Measurements from ENCODE around the gene MDH1B.
"Not testable (repeated sequence)": the region's sequence is repeated elsewhere in the genome, so short reads cannot be mapped to it uniquely, and the experiment has no call there.

MDH1B gene

DNA sequence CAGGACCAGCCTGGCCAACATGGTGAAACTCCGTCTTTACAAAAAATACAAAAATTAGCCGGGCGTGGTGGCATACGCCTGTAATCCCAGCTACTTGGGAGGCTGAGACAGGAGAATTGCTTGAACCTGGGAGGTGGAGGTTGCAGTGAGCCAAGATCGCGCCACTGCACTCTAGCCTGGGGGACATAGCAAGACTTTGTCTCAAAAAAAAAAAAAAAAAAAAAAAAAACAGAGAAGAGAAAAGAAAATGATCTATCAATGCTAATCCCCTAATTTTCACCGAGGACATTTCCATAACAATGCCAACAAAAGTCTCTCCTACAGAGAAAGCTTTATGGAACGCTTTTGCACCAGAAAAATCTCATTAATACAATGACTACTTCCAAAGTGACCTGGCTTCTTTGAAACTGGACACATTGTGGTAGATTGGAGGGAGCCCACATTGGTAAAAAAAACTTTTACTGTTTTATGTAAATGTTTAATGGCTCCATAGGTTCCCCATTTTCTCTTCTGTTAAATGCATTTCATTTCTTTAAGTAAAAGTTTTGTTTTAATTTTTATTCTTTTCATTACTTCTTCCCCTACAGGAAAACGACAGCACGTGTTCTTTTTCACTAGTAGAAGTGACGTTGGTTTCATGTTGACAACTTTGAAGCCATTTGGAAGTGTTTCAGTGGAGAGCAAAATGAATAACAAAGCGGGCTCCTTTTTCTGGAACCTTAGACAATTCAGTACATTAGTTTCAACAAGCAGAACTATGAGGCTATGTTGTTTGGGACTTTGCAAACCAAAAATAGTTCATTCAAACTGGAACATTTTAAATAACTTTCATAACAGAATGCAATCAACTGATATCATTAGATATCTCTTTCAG is 1.2 kb upstream of the MDH1B start:
- DNase-seq = no peak

DNA sequence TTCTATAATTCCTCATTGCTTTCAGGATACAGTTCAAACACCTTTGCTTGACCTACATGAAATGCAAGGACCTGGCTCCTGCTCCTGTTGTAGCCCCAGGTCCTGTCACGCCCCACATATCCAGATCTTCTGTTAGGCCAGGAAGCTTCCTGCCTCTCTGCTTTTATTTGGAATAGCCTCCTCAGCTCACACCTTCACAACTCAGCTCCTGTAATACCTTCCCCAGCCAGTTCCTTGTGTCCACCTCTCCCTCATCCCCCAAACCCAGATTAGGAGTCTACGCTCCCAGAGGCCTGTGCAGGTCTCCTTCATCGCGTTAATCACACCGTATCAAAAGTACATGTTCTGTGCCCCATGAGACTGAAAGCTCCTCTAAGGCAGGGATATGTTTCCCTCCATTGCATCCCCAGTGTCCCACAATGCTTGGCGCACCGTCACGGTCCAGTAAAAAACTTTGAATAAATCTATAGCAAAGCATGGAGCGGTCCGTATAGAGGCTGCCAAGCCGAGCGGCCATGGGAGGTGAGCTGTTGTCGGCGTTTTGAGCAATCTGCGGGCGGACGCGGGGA is 371 bp downstream of the MDH1B start:
- no peak for DNase-seq

DNA sequence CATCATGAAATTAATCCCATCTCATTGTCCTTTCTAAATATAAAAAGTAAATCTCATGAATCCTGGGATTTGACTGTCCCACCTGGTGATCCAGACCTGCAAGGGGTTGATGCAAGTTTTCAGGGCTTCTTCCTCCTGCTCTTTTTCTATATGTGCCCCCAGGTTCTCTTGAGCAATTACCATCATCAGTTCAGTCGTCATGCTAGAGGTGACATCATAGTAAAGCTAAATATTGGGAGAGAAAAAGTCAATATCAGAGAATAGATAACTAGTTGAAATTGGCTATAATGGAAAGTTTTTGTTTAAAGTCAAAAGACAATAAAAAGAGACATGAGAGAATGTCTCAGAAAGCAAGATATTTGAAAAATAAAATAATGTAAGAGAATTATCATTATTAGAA is 8.3 kb downstream of the MDH1B start:
- no peak for DNase-seq

DNA sequence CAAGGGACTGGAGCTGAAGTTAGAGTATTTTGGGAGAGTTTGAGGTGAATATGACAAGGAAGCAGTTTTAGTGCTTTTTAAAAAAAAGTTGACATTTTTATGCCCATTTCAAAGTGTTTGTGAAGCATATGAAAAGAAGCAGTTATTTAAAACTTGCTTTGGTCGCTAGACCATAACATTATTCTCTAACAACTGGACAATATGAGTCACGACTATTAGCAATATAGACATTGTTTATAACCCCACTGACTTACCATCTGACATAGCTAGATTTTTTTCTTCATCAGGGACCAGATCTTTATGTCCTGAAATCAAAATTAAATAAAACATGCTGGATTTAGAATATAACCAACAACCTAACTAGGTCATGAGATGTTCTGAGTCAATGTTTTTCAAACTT is 24.3 kb downstream of the MDH1B start:
- no peak for DNase-seq

DNA sequence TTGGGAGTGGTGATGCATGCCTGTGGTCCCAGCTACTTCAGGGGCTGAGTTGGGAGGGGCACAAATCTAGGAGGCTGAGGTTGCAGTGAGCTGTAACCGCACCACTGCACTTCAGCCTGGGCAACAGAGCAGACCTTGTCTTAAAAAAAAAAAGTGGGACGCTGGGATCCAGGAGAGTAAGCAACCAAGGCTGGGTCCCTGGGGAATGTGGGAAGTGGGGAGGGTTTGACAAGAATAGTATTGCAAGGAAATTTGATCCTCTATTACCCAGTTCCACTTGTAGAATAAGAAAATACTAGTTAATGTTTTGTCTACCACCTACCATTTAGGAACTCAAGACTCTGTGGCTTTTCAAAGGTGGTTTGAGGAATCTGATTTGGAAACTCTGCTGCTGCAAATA is 25.9 kb downstream of the MDH1B start:
- no peak for DNase-seq

GRCh38 chr2:206736935-206737334 is 28.2 kb downstream of the MDH1B start:
- no peak for DNase-seq

- DNase-seq = no peak
Observed at GRCh38 chr2:206733341-206733740, 31.8 kb downstream of the MDH1B start.

- DNase-seq = no peak
Observed at GRCh38 chr2:206728277-206729199, 36.6 kb downstream of the MDH1B start.

GRCh38 chr2:206727287-206727686 is 37.8 kb downstream of the MDH1B start:
- no peak for DNase-seq

- DNase-seq = no peak
Observed at GRCh38 chr2:206723288-206723687, 41.8 kb downstream of the MDH1B start.

GRCh38 chr2:206721256-206721920 is 43.7 kb downstream of the MDH1B start:
- no peak for DNase-seq

- DNase-seq = no peak
Observed at GRCh38 chr2:206718296-206718695, 46.8 kb downstream of the MDH1B start, which contains the start of gene DYTN. Gene DYTN (minus strand): TSS chr2:206718396. CDS start chr2:206718279, 117 bp downstream.

DNA sequence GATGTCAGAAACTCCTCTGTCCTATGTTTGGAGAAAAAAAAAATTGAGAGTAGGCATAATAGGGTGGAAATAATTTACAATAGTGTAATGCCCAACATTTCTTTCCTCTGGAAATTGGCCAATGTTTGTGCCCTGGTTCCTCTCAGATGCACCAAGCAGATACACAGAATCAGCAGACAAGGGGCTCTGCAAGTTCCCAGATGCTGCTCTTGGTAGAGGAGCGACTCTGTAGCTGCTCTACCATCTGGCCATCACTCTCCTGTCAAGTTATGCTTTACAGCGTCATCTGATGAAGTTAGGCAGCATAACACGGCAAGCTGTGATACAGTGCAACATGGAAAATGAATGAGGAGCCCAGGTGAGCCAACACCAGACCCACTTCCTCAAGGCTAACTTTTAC is 48.5 kb downstream of the MDH1B start:
- DNase-seq = no peak

DNA sequence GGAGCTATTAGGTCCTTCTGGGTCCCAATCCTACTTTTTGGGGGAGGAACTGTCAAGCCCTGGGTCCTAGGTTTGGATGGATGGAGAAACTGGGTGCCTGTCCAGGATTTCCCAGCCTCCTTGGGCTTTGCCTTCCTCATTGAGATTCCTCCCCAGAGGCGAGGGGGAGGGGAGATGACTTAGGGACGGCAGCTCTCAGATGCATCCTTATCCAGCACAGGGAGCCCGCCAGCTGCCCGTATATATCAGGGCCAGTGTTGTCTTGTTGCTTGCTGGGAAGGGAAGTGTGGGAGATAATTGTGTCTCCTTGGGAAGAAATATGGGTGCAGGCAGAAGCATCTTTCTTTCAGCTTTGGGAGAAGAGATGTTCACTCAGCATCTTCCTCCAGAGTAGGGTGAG is 49.9 kb downstream of the MDH1B start:
- not testable (repeated sequence) for DNase-seq

GRCh38 chr2:206713746-206714145 is 51.4 kb downstream of the MDH1B start:
- no peak for DNase-seq

GRCh38 chr2:206708286-206708685 is 56.8 kb downstream of the MDH1B start:
- no peak for DNase-seq

GRCh38 chr2:206707164-206707701 is 57.9 kb downstream of the MDH1B start:
- no peak for DNase-seq

DNA sequence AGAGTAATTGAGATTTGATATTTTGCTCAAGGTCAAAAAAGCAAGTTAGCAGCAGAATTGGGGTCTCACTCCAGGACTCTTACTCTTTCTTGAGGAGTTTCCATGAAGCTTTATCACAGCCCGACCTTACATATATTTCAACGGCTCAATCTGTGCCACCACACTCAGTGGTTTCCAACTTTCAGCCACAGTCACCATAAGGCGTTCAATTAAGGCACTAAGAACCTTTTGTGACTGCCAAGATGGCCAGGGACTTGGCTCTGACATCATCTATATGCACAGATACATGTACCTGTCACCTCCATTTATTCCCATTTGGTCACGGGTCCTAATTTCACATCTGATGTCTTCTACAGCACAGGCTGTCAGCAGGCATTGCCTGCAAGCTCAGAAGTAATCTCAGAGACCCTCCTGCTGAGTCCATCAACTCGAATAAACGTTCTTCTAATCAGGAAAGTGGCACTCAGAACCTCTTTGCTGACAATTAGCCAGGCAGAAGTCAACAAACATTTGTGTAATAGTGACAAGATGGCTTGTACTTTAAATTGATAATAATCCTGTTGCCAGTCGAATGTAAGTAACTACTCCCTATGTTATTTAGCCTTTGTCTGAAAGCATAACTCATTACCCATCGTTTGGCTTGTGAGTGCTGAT is 63.0 kb downstream of the MDH1B start:
- DNase-seq = no peak

DNA sequence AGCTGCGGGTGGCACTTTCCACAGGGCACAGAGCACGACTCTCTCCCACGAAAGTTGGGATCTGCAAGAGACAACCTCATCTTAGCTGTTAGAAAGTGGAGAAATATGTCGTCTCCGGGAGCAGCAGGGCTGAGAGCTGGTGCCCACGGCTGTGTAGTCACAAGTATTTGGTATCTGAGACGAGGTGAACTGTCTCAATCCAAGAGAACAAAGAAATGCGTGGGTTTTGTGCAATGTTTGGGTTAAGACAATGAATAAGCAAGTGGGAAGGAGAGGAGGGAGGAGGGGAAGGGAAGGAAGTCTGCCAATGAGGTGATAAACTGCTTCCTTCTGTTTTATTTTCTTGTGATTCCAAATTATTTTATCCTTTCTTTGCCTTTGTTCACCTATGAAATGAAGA is 65.0 kb downstream of the MDH1B start:
- DNase-seq = no peak

DNA sequence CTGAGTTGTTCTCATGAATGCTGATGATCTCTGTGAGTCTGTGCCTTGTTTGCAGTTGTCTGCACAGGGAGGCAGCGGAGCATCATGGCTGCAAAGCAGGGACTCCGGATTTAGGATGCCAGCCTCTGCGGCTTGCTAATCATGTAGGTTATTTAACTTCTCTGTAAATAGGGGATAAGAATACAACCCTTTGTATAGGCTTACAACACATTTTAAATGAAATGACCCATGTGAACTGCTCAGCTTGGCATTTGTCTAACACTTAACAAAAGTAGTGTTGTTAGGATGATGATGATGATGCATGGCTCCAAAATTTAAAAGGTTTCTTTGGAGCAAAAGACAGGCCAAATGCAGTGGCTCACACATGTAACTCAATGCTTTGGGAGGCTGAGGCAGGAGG is 66.3 kb downstream of the MDH1B start:
- no peak for DNase-seq

DNA sequence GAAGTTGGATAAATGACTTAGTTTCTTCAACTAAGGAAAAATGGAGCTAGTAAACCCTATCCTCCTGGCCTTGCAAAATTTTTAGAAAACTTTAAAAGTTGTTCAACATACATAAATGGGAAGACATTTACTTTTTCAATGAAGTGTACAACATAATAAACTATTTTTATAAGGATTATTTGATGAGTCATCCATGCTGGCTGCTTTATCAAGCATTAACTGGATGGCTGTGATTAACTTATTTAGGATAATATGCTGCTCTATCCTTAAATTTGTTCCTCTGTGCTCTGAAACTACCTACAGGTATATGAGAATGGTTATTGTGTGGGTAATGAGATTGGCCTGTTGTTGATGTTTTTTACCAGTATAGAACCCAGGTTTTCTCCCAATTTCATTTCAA is 68.2 kb downstream of the MDH1B start:
- no peak for DNase-seq
